B cell (primary cell): ENCODE results near the gene SDF2L1. TPM values are rescaled to one million over a fixed set of nuclear protein-coding genes. Genes with fewer than 3 reads are reported as not detected.

ENCODE experiments used
- ATAC-seq: fragments of 200-7000 bp; cut with Tn5 transposase; one replicate; pipeline ENCODE4 v1.10.0; 2021; ENCODE audit warnings: low read depth, mild to moderate bottlenecking, moderate number of reproducible peaks, moderate library complexity
- CTCF ChIA-PET: fragments of 350-600 bp; sonication (Branson Sonifier 250); formaldehyde crosslinking; loops from one replicate; lab custom pipeline; 2021; ENCODE audit warnings: antibody characterized with exemption, inconsistent platforms; lab: Charles Lee
- POLR2A ChIA-PET: fragments of 350-600 bp; sonication (Branson Sonifier 250); formaldehyde crosslinking; loops from one replicate; lab custom pipeline; 2021; ENCODE audit warnings: antibody characterized with exemption; lab: Charles Lee
- DNase-seq: peaks from one replicate; pipeline ENCODE4 v3.0.0; 2013
- H2AFZ ChIP-seq: 2 replicates; pipeline ENCODE4 v1.6.1; 2012; ENCODE audit warnings: mild to moderate bottlenecking, low read depth, low read length; ENCODE audit not compliant: insufficient read depth, poor library complexity, severe bottlenecking
- H3K27ac ChIP-seq, 2 donors: 1 replicate in 1 of 2; 2 replicates in 1 of 2; pipeline ENCODE4 v1.5.1; 2012 to 2013; ENCODE audit warnings: low read length in 2 of 2, mild to moderate bottlenecking in 2 of 2, moderate library complexity in 1 of 2
- H3K27me3 ChIP-seq, 4 experiments: fragments of 200-600 bp in 1 of 4; sonication (generic) in 1 of 4; replicated peaks in 1 of 4; 1 replicate in 2 of 4; 2 replicates in 2 of 4; pipeline versions ENCODE4 v1.6.1 to v1.7.0; 2013 to 2016; ENCODE audit warnings: low read length in 3 of 4, mild to moderate bottlenecking in 2 of 4, mixed read lengths in 1 of 4, moderate library complexity in 1 of 4; ENCODE audit not compliant: insufficient read depth in 4 of 4, control insufficient read depth in 3 of 4; ENCODE audit errors: control extremely low read depth in 1 of 4
- H3K36me3 ChIP-seq, 2 experiments: replicated peaks in 1 of 2; 1 replicate in 1 of 2; 2 replicates in 1 of 2; pipeline versions ENCODE4 v1.6.1 to v1.7.1; 2013; ENCODE audit warnings: low read length in 1 of 2; ENCODE audit not compliant: insufficient read depth in 2 of 2, control insufficient read depth in 1 of 2; ENCODE audit errors: control extremely low read depth in 1 of 2, extremely low read depth in 1 of 2
- H3K4me1 ChIP-seq, 2 donors: fragments of 200-600 bp in 1 of 2; sonication (generic) in 1 of 2; 1 replicate in 1 of 2; 2 replicates in 1 of 2; pipeline versions ENCODE4 v1.5.1 to v1.6.1; 2013 to 2017; ENCODE audit warnings: low read length in 2 of 2; ENCODE audit not compliant: control insufficient read depth in 2 of 2, insufficient read depth in 2 of 2
- H3K4me2 ChIP-seq: replicated peaks from 2 replicates; pipeline ENCODE3; 2012; ENCODE audit warnings: mild to moderate bottlenecking, low read depth, low read length; ENCODE audit not compliant: poor library complexity, severe bottlenecking
- H3K4me3 ChIP-seq, 5 experiments: fragments of 200-600 bp in 1 of 5; sonication (generic) in 1 of 5; 1 replicate in 3 of 5; 2 replicates in 2 of 5; pipeline versions ENCODE4 v1.5.1 to v1.7.0; 2011 to 2016; ENCODE audit warnings: low read length in 4 of 5, mild to moderate bottlenecking in 4 of 5, low read depth in 2 of 5, control low read depth in 1 of 5, moderate library complexity in 1 of 5; ENCODE audit not compliant: insufficient read depth in 1 of 5; ENCODE audit errors: control extremely low read depth in 1 of 5, extremely low read depth in 1 of 5
- H3K79me2 ChIP-seq: fragments of 200-600 bp; sonication (generic); one replicate; pipeline ENCODE4 v1.6.0; 2016; ENCODE audit warnings: low read length; ENCODE audit not compliant: control insufficient read depth, insufficient read depth
- H3K9ac ChIP-seq: fragments of 200-600 bp; sonication (generic); 2 replicates; pipeline ENCODE4 v1.6.1; 2017; ENCODE audit warnings: mild to moderate bottlenecking, low read length, moderate library complexity
- H3K9me3 ChIP-seq, 3 donors: one replicate each; pipeline versions ENCODE4 v1.6.1 to v1.7.1; 2013; ENCODE audit warnings: low read length in 2 of 3; ENCODE audit not compliant: control insufficient read depth in 2 of 3, insufficient read depth in 1 of 3; ENCODE audit errors: control extremely low read depth in 1 of 3
- H4K20me1 ChIP-seq: 2 replicates; pipeline ENCODE4 v1.6.0; 2012; ENCODE audit warnings: mild to moderate bottlenecking, low read length; ENCODE audit not compliant: insufficient read depth, control insufficient read depth, poor library complexity, severe bottlenecking
- H3K27ac Mint-ChIP-seq: one replicate; pipeline ENCODE4 v1.8.0; 2021; ENCODE audit warnings: mixed read lengths
- H3K27me3 Mint-ChIP-seq: one replicate; pipeline ENCODE4 v1.8.0; 2021; ENCODE audit warnings: mixed read lengths
- H3K4me1 Mint-ChIP-seq: one replicate; pipeline ENCODE4 v1.8.0; 2021; ENCODE audit warnings: mixed read lengths
- H3K4me3 Mint-ChIP-seq: one replicate; pipeline ENCODE4 v1.8.0; 2021; ENCODE audit warnings: mixed read lengths
- H3K9me3 Mint-ChIP-seq: one replicate; pipeline ENCODE4 v1.8.0; 2022; ENCODE audit warnings: mixed read lengths; ENCODE audit not compliant: insufficient read depth
- EZH2 ChIP-seq: IDR thresholded peaks from 2 replicates; pipeline ENCODE4 v1.6.1; 2012; ENCODE audit warnings: borderline replicate concordance, low read depth, mild to moderate bottlenecking, moderate library complexity, low read length; ENCODE audit not compliant: insufficient read depth, poor library complexity, severe bottlenecking
- WGBS: methylation state at CpG from one replicate; pipeline ENCODE4 v1.1.5; 2013; ENCODE audit warnings: missing lambda C conversion rate; ENCODE audit not compliant: insufficient coverage; 5-methylcytosine and 5-hydroxymethylcytosine counted together
- intact Hi-C: fragments of 100-400 bp; cut with micrococcal nuclease; formaldehyde crosslinking; loops from one replicate; pipeline ENCODE4 v1.10.0; 2022
- polyA plus RNA-seq: library from polyadenylated mRNA; depleted of rRNA; stranded (reverse); fragments of >200 nt; gene quantifications from 2 replicates; pipeline ENCODE4 v1.2.3, GENCODE V29; 2012
- total RNA-seq, 2 donors: library from RNA; stranded (reverse); fragments of 120-200 nt in 1 of 2; gene quantifications; 1 replicate in 1 of 2; 2 replicates in 1 of 2; pipeline versions ENCODE4 v1.2.3 to v1.2.4, GENCODE V29; 2013 to 2022
- TF ChIP-seq, protein P1 (sequence below): fragments of 200-600 bp; IDR thresholded peaks from one replicate; pipeline ENCODE4 v1.8.0; 2022; ENCODE audit warnings: antibody characterized with exemption, mild to moderate bottlenecking

Gene SDF2L1
- total and polyA plus RNA-seq, 2 donors (not counting 1 experiment from before 2014, with no cell fraction given): 15.2 to 23.5 TPM

DNA sequence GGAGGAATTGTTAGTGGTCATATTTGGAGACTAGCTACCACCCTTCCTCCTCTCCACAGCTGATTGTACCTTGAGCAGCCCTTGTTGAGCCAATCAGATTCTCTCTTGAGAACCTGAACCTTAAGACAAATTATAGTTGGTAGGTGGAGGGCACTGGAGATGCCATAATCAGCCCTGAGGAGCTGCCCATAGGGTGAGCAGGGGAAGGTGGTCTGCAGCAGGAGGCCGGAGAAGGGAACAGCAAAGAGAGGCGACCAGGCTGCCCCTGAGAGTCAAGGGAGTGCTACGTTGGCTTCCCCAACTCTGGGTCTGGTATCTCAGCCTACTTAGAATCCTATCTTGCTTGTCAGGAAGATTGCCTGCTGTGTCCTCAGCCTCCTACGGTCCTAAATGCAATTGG is 2.7 kb upstream of the SDF2L1 start:
- WGBS: 89% methylated on average over 4 of the region's 4 CpGs
- Histone ChIP-seq H3K9ac (no peak overlapping the region), H3K79me2 (peaks cover 3% of the 10 kb centered on the region), H3K4me2 (no peak overlapping the region), H3K4me3 (no peak overlapping the region), H3K27me3 (no peaks in the 10 kb centered on the region), H2AFZ (no peak overlapping the region), H3K9me3 (peaks cover 0 to 3% (median 0%) of the 10 kb centered on the region in 3 donors), H4K20me1 (peaks cover 5% of the 10 kb centered on the region), H3K4me1 (peaks cover 12 to 19% of the 10 kb centered on the region in 2 donors), H3K27ac (no peak overlapping the region), H3K36me3 (peaks cover 0 to 4% of the 10 kb centered on the region in 2 experiments)
- no peak for DNase-seq
- POLR2A ChIA-PET: no interaction called here
- CTCF ChIA-PET: interaction anchor here (1.5 kb wide), 1 partner anchor 10 kb away, joined by 5 read pairs; the partner anchor contains the start of gene YDJC
- no peak overlapping the region for H3K27ac Mint-ChIP-seq
- H3K4me1 Mint-ChIP-seq: peaks cover 20% of the 10 kb centered on the region
- H3K4me3 Mint-ChIP-seq: no peak overlapping the region
- no peak for ATAC-seq
- intact Hi-C loops: no loop called here
- TF ChIP-seq, protein P1, sequence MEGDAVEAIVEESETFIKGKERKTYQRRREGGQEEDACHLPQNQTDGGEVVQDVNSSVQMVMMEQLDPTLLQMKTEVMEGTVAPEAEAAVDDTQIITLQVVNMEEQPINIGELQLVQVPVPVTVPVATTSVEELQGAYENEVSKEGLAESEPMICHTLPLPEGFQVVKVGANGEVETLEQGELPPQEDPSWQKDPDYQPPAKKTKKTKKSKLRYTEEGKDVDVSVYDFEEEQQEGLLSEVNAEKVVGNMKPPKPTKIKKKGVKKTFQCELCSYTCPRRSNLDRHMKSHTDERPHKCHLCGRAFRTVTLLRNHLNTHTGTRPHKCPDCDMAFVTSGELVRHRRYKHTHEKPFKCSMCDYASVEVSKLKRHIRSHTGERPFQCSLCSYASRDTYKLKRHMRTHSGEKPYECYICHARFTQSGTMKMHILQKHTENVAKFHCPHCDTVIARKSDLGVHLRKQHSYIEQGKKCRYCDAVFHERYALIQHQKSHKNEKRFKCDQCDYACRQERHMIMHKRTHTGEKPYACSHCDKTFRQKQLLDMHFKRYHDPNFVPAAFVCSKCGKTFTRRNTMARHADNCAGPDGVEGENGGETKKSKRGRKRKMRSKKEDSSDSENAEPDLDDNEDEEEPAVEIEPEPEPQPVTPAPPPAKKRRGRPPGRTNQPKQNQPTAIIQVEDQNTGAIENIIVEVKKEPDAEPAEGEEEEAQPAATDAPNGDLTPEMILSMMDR: no peak
- no peak for TF ChIP-seq EZH2
- no peaks in the 10 kb centered on the region for H3K9me3 Mint-ChIP-seq
- no peaks in the 10 kb centered on the region for H3K27me3 Mint-ChIP-seq

DNA sequence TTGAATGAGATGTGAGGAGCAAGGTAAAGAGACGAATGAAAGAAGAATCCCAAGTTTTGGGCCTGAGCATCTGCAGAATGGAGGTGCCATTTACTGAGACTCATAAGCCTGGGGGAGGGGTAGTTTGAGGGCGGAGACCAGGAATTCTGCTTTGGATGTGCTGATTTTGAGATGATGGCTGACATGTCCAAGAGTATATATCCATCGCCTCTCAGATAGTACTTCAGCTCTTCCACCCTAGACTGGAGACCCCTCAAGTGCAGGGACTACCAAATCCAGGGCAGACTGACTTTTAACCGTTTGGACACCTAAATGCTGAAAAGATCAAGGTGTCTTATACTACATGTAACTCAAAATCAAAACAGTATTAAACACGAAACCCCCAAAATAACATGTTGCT is 1.3 kb upstream of the SDF2L1 start:
- no peaks in the 10 kb centered on the region for H3K9me3 Mint-ChIP-seq
- H3K27ac Mint-ChIP-seq: no peak overlapping the region
- H3K27me3 Mint-ChIP-seq: no peaks in the 10 kb centered on the region
- H4K20me1 ChIP-seq: peaks cover 5% of the 10 kb centered on the region
- ATAC-seq: no peak
- peaks cover 0 to 3% (median 0%) of the 10 kb centered on the region in 3 donors for H3K9me3 ChIP-seq
- DNase-seq: no peak
- WGBS: 100% methylated on average over 2 of the region's 5 CpGs
- no peak overlapping the region for H3K4me2 ChIP-seq
- intact Hi-C loops: loop anchor here (5.0 kb wide), 1 partner anchor 639 kb away; the partner anchor contains the start of gene THAP7
- H3K36me3 ChIP-seq: peaks cover 0 to 4% of the 10 kb centered on the region in 2 experiments
- H3K9ac ChIP-seq: no peak overlapping the region
- peak overlapping the region; percentile 99 for H2AFZ ChIP-seq
- peaks cover 3% of the 10 kb centered on the region for H3K79me2 ChIP-seq
- H3K27me3 ChIP-seq: no peaks in the 10 kb centered on the region
- H3K4me3 Mint-ChIP-seq: peak overlapping the region; percentile 82
- ChIA-PET CTCF (interaction anchor here (1.2 to 7.9 kb wide), 3 partner anchors 13 to 755 kb away, joined by 3 to 168 read pairs (median 6); partner anchors contain the start of genes CCDC116 and YDJC), POLR2A (interaction anchor here (1.2 to 2.2 kb wide), 2 partner anchors 11 to 12 kb away, joined by 5 to 16 read pairs; partner anchors contain the start of gene YDJC)
- H3K4me1 ChIP-seq: peaks cover 12 to 19% of the 10 kb centered on the region in 2 donors
- no peak for TF ChIP-seq EZH2
- TF ChIP-seq, protein P1: no peak
- H3K4me1 Mint-ChIP-seq: peaks cover 20% of the 10 kb centered on the region
- H3K27ac ChIP-seq: no peak overlapping the region
- H3K4me3 ChIP-seq: no peak overlapping the region
